ENCODE measurements around the gene NAA38.
A peak's percentile ranks its signal among the peaks of the same experiment; 100 is the strongest.

NAA38 gene

DNA sequence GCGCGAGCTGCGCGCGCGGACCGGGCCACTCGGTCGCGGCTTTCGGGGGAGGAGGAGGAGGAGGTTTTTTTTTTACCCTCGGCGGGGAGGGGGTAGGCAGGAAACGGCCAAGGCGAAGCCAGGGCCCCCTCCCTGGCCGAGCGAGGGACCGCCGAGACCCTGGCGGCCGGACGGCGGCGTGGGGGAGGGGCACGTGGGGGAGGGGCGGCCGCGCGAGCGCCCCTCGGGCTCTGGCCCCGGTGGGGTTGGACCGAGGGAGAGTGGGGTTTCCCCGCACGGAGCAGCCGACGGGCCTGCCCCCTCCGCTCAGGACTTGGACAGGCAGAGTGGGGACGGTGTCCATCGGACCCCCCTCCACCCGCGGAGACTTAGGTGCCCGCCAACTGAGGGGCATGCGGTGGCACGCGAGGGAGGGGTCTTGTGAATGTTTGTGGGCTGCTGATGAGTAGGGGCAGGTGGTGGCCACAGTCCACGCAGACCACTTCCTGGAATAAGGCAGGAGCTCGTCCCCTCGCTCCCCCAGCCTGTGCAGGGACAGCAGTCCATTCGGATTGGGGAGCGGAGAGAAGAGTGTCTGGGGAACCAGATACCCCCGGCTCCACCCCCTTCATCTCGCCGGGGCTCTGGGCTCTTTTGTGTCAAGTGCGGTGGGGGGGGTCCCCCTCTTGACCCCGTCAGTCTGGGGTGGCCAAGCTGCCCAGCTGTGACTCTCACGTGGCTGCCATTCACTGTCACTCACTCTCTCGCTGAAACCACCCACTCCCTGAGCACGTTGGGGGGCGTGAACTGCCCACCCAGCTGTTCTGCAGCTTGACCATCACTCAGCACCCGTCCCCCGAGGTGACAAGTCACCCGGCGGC, 28.2 kb upstream of the NAA38 start:
- TF ChIP-seq, protein P1, sequence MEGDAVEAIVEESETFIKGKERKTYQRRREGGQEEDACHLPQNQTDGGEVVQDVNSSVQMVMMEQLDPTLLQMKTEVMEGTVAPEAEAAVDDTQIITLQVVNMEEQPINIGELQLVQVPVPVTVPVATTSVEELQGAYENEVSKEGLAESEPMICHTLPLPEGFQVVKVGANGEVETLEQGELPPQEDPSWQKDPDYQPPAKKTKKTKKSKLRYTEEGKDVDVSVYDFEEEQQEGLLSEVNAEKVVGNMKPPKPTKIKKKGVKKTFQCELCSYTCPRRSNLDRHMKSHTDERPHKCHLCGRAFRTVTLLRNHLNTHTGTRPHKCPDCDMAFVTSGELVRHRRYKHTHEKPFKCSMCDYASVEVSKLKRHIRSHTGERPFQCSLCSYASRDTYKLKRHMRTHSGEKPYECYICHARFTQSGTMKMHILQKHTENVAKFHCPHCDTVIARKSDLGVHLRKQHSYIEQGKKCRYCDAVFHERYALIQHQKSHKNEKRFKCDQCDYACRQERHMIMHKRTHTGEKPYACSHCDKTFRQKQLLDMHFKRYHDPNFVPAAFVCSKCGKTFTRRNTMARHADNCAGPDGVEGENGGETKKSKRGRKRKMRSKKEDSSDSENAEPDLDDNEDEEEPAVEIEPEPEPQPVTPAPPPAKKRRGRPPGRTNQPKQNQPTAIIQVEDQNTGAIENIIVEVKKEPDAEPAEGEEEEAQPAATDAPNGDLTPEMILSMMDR (IDR thresholded peaks at IDR 0.05; ENCODE audit: extremely low read depth, missing control alignments) = no peak
- DNase-seq (ENCODE audit: low spot score) = peak; percentile 84

DNA sequence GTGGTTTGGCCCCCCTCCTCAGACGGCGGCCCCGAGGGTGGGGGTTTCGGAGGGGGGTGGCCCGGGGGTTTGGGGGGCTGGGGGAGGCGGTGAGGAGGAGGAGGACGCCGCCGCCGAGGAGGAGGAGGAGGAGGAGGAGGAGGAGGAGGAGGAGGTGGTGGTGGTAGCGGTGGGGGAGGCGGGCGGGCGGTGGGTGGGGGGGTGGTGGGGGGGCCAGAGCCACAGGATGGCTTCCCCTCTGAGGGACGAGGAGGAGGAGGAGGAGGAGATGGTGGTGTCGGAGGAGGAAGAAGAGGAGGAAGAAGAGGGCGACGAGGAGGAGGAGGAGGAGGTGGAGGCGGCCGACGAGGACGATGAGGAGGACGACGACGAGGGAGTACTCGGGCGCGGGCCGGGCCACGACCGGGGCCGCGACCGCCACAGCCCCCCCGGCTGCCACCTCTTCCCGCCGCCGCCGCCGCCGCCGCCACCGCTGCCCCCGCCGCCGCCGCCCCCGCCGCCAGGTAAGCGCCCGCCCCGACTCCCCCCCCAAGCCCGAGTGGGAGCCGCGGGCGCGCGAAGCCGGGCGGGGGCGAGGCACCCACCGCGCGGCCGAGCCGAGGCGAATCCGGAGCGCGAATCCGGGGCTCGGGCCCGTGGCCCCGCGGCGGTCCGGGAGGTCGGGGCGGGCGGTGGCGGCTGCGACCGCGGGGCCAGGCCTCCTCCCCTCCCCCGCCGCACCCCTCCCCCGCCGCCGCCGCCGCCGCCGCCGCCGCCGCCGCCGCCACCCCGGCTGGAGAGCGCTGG, 27.4 kb upstream of the NAA38 start:
- DNase-seq (ENCODE audit: low spot score) = peak; percentile 55
- TF ChIP-seq, protein P1 (IDR thresholded peaks at IDR 0.05; ENCODE audit: extremely low read depth, missing control alignments) = no peak

DNA sequence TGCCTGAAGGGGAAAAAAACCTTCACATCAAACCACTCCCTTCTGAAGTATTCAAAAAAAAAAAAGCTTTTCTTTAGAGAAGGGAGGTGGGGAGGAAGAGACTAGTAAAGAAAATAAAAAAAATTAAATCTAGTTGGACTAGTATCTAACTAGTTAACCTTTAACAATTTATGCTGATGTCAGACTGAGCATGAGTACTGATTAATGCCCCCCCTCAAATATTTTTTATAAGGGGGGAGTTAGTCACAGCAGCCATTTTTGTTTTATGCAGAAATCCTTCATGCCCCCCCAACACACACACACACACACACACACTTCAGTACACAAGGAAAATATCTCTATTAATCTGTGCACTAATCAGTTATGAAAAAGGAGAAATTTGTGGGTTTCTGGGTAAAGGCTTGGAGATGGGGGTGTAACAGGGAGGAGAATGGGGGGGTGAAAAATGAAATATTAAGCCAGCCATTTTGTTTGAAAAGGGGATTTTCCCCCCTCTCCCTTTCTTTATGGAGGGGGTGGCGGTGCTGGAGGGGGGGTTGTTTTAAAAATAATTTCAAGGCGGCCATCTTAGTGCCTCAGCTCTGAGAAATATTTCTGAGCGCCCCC, 26.5 kb upstream of the NAA38 start:
- TF ChIP-seq, protein P1 (IDR thresholded peaks at IDR 0.05; ENCODE audit: extremely low read depth, missing control alignments) = no peak

DNA sequence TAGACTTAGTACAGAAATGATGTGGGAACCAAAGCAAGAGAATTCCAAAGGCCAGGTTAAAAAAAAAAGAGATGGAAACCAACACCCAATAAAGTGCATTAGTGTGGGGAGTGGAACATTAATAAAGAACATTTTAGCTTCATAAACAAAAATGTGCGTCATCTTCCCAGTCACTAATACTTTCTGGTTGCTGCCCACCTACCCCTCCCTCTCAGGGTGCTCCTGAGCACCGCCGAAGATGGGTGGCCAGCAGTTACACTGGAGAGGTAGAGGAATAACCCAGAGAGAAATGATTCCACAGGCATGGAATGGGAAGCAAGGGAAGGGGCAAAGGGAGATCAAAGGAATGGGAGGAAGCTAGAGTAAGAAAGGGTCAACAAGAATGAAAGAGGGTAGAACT, 25.3 kb upstream of the NAA38 start:
- no peak for DNase-seq (ENCODE audit: low spot score)
- TF ChIP-seq, protein P1 (IDR thresholded peaks at IDR 0.05; ENCODE audit: extremely low read depth, missing control alignments) = no peak

More for the DNA sequence above, 26.5 kb upstream of the NAA38 start:
- DNase-seq (ENCODE audit: low spot score) = peak; percentile 72

DNA sequence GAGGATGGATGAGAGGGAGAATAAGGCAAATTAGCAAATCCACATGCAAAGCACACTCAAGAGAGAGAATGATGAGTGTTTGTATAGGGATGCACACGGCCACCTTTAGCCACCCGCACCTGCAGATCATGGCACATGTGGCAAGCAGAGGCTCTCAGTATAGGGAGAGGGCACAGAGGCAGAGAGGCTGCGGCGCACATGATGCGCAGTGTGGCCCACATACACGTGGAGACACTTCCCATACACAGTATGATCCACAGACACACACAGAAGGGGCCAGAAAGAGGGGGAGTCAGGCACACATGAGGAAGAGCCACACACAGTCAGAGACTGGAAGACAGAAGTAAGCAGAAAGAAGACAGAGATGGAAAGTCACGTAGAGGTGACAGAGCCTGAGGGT, 24.7 kb upstream of the NAA38 start:
- no peak for DNase-seq (ENCODE audit: low spot score)
- TF ChIP-seq, protein P1 (IDR thresholded peaks at IDR 0.05; ENCODE audit: extremely low read depth, missing control alignments) = no peak

DNA sequence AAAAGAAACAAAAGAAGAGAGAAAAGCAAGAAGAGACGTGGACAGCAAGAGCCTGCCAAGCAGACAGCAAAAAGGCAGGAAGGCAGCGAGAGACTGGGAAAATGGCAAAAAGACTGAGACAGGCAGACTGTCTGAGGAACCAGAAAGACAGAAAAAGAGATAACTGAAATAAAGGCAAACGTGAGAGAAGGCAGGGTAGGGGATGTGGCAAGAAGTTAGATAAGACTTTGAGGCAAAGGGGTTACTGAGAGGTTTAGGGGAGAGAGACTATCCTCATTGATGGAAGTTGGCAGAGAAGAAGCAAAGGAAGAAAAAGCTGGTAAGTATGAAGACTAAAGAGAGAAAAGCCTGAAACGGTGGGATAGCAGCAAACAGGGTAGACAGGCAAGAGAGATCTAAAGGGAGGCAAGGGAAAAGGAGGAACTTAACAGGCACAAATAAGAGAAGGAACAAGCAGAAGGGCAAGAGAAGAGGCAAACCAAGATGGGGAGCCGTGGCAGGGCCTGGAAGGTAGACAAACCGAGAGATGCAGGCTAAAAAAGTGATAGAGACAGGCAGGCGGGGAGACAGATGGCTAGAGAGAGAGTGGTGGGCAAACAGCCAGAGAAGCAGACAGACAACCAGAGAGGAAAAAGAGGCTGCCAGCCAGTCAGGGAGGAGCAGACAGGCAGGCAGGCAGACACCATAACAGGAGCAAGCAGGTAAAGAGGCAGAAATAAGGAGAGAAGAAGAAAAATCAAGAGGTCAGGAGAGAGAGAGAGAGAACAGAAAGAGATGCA, 24.1 kb upstream of the NAA38 start:
- TF ChIP-seq, protein P1 (IDR thresholded peaks at IDR 0.05; ENCODE audit: extremely low read depth, missing control alignments) = no peak
- DNase-seq (ENCODE audit: low spot score) = no peak
